Stimulated activated CD8-positive, alpha-beta memory T cell treated with anti-CD3 and anti-CD28 coated beads, Interleukin-7, amount 100 ng/mL, for 24 hours (primary cell): ENCODE results near the gene ADRA2C.

Source experiments
- DNase-seq: peaks from one replicate; pipeline ENCODE4 v3.0.0-alpha.2; 2020; ENCODE audit warnings: low read depth

Gene ADRA2C

GRCh38 chr4:3733195-3733594 lies 33.0 kb upstream of the ADRA2C start:
- DNase-seq, result no peak

GRCh38 chr4:3735196-3735595 lies 31.0 kb upstream of the ADRA2C start:
- no peak for DNase-seq

GRCh38 chr4:3736290-3736689 lies 29.9 kb upstream of the ADRA2C start:
- no peak for DNase-seq

- no peak for DNase-seq
These were observed 29.4 kb upstream of the ADRA2C start for GRCh38 chr4:3736806-3737205.

GRCh38 chr4:3739577-3739976 lies 26.6 kb upstream of the ADRA2C start:
- no peak for DNase-seq

GRCh38 chr4:3740256-3740655 lies 25.9 kb upstream of the ADRA2C start:
- no peak for DNase-seq

- no peak for DNase-seq
These were observed 24.8 kb upstream of the ADRA2C start for GRCh38 chr4:3741217-3742011.

- no peak for DNase-seq
These were observed 23.6 kb upstream of the ADRA2C start for GRCh38 chr4:3742610-3743009.

GRCh38 chr4:3744232-3744631 lies 22.0 kb upstream of the ADRA2C start:
- no peak for DNase-seq

- no peak for DNase-seq
These were observed 21.3 kb upstream of the ADRA2C start for GRCh38 chr4:3744901-3745300.

GRCh38 chr4:3745886-3746656 lies 20.1 kb upstream of the ADRA2C start:
- no peak for DNase-seq

- no peak for DNase-seq
These were observed 19.2 kb upstream of the ADRA2C start for GRCh38 chr4:3746701-3747580.

GRCh38 chr4:3747581-3747904 lies 18.6 kb upstream of the ADRA2C start:
- DNase-seq, result no peak

GRCh38 chr4:3748136-3748898 lies 17.9 kb upstream of the ADRA2C start:
- no peak for DNase-seq

- no peak for DNase-seq
These were observed 17.1 kb upstream of the ADRA2C start for GRCh38 chr4:3749081-3749480.

- no peak for DNase-seq
These were observed 15.9 kb upstream of the ADRA2C start for GRCh38 chr4:3750334-3750733.

GRCh38 chr4:3752022-3752421 lies 14.2 kb upstream of the ADRA2C start:
- no peak for DNase-seq

- DNase-seq, result no peak
These were observed 12.3 kb upstream of the ADRA2C start for GRCh38 chr4:3753726-3754412.

GRCh38 chr4:3756343-3757059 lies 9.7 kb upstream of the ADRA2C start:
- no peak for DNase-seq

- DNase-seq, result no peak
These were observed 6.9 kb upstream of the ADRA2C start for GRCh38 chr4:3759236-3759635.

GRCh38 chr4:3760346-3760745 lies 5.8 kb upstream of the ADRA2C start:
- no peak for DNase-seq
